ENCODE measurements around the gene TBC1D8B. TPM values are rescaled to one million over a fixed set of nuclear protein-coding genes. Genes with fewer than 3 reads are reported as not detected.

TBC1D8B gene
- total and polyA plus RNA-seq, 9 of the 15 experiments (the other 6 are each of a cell fraction or from before 2014, with no cell fraction given) = 0.04 to 0.36 (median 0.10) TPM; not detected in 1

DNA sequence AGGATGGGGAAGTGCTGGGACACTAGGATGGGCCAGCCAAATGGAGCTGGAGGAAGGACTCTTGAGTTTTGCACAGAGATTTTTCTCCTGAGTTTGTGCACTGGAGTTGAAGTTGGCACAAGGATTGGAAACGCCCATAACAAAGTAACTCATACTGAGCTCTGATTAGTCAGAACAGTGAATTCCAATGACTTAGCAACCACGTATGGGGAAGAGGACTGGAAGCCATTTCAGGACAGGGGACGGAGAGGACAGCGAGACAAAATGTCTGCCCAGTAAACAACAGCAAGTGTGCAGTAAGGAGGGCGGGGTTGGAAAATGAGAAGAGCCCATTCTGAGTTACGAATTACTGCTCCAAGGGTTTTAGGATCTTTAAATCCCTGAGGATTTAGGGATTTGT, 94.8 kb downstream of the TBC1D8B start (continued):
- TF ChIP-seq RCOR1 (IDR thresholded peaks at IDR 0.05; ENCODE audit: borderline replicate concordance in 1 of 2, low read depth in 2 of 2, low read length in 2 of 2) (no peak), YY1 (IDR thresholded peaks at IDR 0.05; ENCODE audit: borderline replicate concordance in 1 of 3, control insufficient read depth in 1 of 3, extremely low read depth in 1 of 3, insufficient read depth in 3 of 3, insufficient read length in 1 of 3, insufficient replicate concordance in 2 of 3, low read depth in 1 of 3, low read length in 2 of 3) (peak; percentile 35 to 88 (median 35)), FOXK2 (conservative IDR thresholded peaks at IDR 0.05 in 1 of 2, IDR thresholded peaks at IDR 0.05 in 1 of 2; ENCODE audit: low read depth in 2 of 2) (no peak), ZZZ3 (IDR thresholded peaks at IDR 0.05) (no peak), SMARCE1 (IDR thresholded peaks at IDR 0.05) (no peak), ZNF696 (CRISPR knock-in tag; conservative IDR thresholded peaks at IDR 0.05) (no peak), POU5F1 (IDR thresholded peaks at IDR 0.05; ENCODE audit: borderline replicate concordance, low read depth, low read length, partially characterized antibody) (no peak), TEAD4 (IDR thresholded peaks at IDR 0.05; ENCODE audit: low read length) (peak; percentile 58; the same call in 1 of the 2 replicates), TEAD4 (CRISPR knock-in tag; IDR thresholded peaks at IDR 0.05; ENCODE audit: borderline replicate concordance) (no peak), RBM14 (IDR thresholded peaks at IDR 0.05; ENCODE audit: borderline replicate concordance, insufficient read depth, low read depth, low read length) (no peak)

DNA sequence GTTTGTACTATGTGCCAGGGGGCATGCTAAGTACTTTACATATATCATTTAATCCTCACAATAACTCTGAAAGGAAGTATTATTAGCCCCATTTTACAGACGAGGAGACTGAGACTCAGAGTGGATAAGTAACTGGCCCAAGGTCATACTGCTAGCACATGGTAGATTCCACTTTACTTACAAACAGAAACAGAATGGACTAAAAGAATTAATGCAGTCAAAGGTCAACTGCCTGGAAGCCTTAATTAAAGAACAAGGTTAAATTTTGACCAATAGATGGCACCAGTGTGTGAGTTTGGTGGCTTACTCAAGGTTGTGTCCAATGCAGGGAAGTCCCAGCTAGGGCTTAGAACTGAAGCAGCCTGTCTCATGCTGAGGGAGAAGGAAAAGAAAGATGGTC, 96.0 kb downstream of the TBC1D8B start:
- BruUV-seq (replicated peaks) = no TSS peak
- Histone ChIP-seq H3K9me3 (replicated peaks; ENCODE audit: control insufficient read depth, insufficient read depth, low read depth, low read length) (no peaks in the 10 kb centered on the region), H4K20me1 (replicated peaks; ENCODE audit: control insufficient read depth, insufficient read depth, low read length) (no peaks in the 10 kb centered on the region), H3K4me1 (replicated peaks in 1 of 2; ENCODE audit: control insufficient read depth in 2 of 2, insufficient read depth in 2 of 2, low read length in 2 of 2) (no peaks in the 10 kb centered on the region), H3K4me3 (no peak overlapping the region), H3K4me2 (ENCODE audit: insufficient read depth, low read length) (no peak overlapping the region), H3K27me3 (ENCODE audit: control insufficient read depth in 2 of 2, insufficient read depth in 2 of 2, low read length in 2 of 2) (no peaks in the 10 kb centered on the region), H3K27ac (ENCODE audit: extremely low read depth, low read depth, low read length) (no peak overlapping the region), H3K9ac (ENCODE audit: insufficient read depth in 1 of 2, low read depth in 2 of 2, low read length in 2 of 2) (no peak overlapping the region), H3K9me1 (ENCODE audit: control insufficient read depth, insufficient read depth, low read length) (no peaks in the 10 kb centered on the region), H3K36me3 (ENCODE audit: control insufficient read depth, insufficient read depth, low read length) (no peaks in the 10 kb centered on the region), H2AFZ (ENCODE audit: low read depth, low read length) (no peak overlapping the region), H3K79me2 (ENCODE audit: control insufficient read depth, insufficient read depth, low read length) (no peaks in the 10 kb centered on the region)
- in situ Hi-C loops (cut with MboI) = loop anchor here (25.0 kb wide), 1 partner anchor 989 kb away; no protein-coding TSS in a partner anchor
- intact Hi-C loops (cut with micrococcal nuclease) = loop anchor here (10.0 kb wide), 3 partner anchors 126 to 876 kb away; partner anchors contain the start of genes NCBP2L and TSC22D3
- WGBS (ENCODE audit: insufficient coverage, low coverage, missing lambda C conversion rate) = 0% methylated on average over 1 of the region's 1 CpG
- FAIRE-seq (peak; percentile 74), ATAC-seq (peak; percentile 83), DNase-seq (ENCODE audit: extremely low read depth in 1 of 4, low spot score in 3 of 4) (peak; percentile 12 to 43 (median 28))
- POLR2A ChIA-PET = no interaction called here
- CTCF ChIA-PET (ENCODE audit: low intra/inter-chr PET ratio) = interaction anchor here (0.7 to 0.8 kb wide), 2 partner anchors 55 to 62 kb away, joined by 3 read pairs; no protein-coding TSS in a partner anchor
- TF ChIP-seq TCF3 (CRISPR knock-in tag; IDR thresholded peaks at IDR 0.05) (no peak), TARDBP (IDR thresholded peaks at IDR 0.05) (no peak), RBM25 (IDR thresholded peaks at IDR 0.05; ENCODE audit: low read depth, low read length, severe bottlenecking) (peak; percentile 31)
